Measurements from ENCODE around the gene ROBO2. TPM values are rescaled to one million over a fixed set of nuclear protein-coding genes. Genes with fewer than 3 reads are reported as not detected.

Gene ROBO2
- total and polyA plus RNA-seq, 10 donors = 0.41 to 14.8 (median 5.2) TPM

- 78 to 95% (median 84%) methylated on average over 4 of the region's 4 CpGs for WGBS, 5 donors
- Histone ChIP-seq H3K9me3 (peaks cover 0 to 29% (median 7%) of the 10 kb centered on the region in 8 donors), H3K27ac (no peak overlapping the region), H3K27me3 (replicated peaks in 1 of 7) (no peaks in the 10 kb centered on the region), H3K4me1 (no peaks in the 10 kb centered on the region), H3K36me3 (no peaks in the 10 kb centered on the region), H3K4me3 (no peak overlapping the region)
- TF ChIP-seq POLR2A (IDR thresholded peaks at IDR 0.05) = no peak
- TF ChIP-seq POLR2AphosphoS5 (IDR thresholded peaks at IDR 0.05) = no peak
- TF ChIP-seq CTCF (IDR thresholded peaks at IDR 0.05 in 8 of 11, conservative IDR thresholded peaks at IDR 0.05 in 3 of 11) = no peak
- DNase-seq = no peak
- intact Hi-C loops (cut with DNase I; ENCODE audit: low total_unique reads) = no loop called here
Measured at GRCh38 chr3:77412021-77412438, 372.1 kb downstream of the ROBO2 start.

GRCh38 chr3:77412584-77412983 is 372.7 kb downstream of the ROBO2 start:
- H3K27ac ChIP-seq = no peak overlapping the region
- no peak for TF ChIP-seq POLR2AphosphoS5 (IDR thresholded peaks at IDR 0.05)
- no peak for TF ChIP-seq CTCF (IDR thresholded peaks at IDR 0.05 in 8 of 11, conservative IDR thresholded peaks at IDR 0.05 in 3 of 11)
- no peak for TF ChIP-seq POLR2A (IDR thresholded peaks at IDR 0.05)
- WGBS, 5 donors = 89 to 95% (median 90%) methylated on average over 2 of the region's 2 CpGs
- DNase-seq = no peak
- H3K36me3 ChIP-seq = no peaks in the 10 kb centered on the region
- no peaks in the 10 kb centered on the region for H3K4me1 ChIP-seq
- H3K4me3 ChIP-seq = no peak overlapping the region
- H3K9me3 ChIP-seq = peaks cover 0 to 29% (median 7%) of the 10 kb centered on the region in 8 donors
- intact Hi-C loops (cut with DNase I; ENCODE audit: low total_unique reads) = no loop called here
- no peaks in the 10 kb centered on the region for H3K27me3 ChIP-seq (replicated peaks in 1 of 7)

- intact Hi-C loops (cut with DNase I; ENCODE audit: low total_unique reads) = no loop called here
- no peak overlapping the region for H3K4me3 ChIP-seq
- DNase-seq = no peak
- H3K9me3 ChIP-seq = peaks cover 0 to 29% (median 7%) of the 10 kb centered on the region in 8 donors
- no peaks in the 10 kb centered on the region for H3K4me1 ChIP-seq
- no peaks in the 10 kb centered on the region for H3K36me3 ChIP-seq
- TF ChIP-seq POLR2AphosphoS5 (IDR thresholded peaks at IDR 0.05) (no peak), CTCF (IDR thresholded peaks at IDR 0.05 in 8 of 11, conservative IDR thresholded peaks at IDR 0.05 in 3 of 11) (no peak), POLR2A (IDR thresholded peaks at IDR 0.05) (no peak)
- no peaks in the 10 kb centered on the region for H3K27me3 ChIP-seq (replicated peaks in 1 of 7)
- H3K27ac ChIP-seq = no peak overlapping the region
Measured at GRCh38 chr3:77414881-77415280, 375.0 kb downstream of the ROBO2 start.

DNA sequence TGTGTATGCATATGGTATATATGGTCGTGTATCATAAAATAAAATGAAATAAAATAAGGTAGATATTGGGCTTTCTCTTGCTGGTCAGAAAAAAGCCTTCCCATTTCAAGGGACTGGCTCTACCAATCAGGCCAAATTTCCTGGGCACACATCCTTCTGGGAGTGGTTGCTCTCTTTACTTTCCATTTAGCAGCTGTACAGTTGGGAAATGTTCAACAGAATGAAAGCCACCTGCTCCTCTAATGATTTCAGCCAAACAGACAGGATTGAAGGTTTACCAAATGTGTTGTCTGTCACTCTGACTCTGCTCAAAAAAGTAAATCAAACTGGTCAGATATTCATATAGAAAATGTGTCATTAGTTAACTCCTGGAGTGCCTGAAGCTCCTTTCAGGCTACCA is 380.4 kb downstream of the ROBO2 start:
- TF ChIP-seq CTCF (IDR thresholded peaks at IDR 0.05 in 8 of 11, conservative IDR thresholded peaks at IDR 0.05 in 3 of 11) (no peak), POLR2A (IDR thresholded peaks at IDR 0.05) (no peak), POLR2AphosphoS5 (IDR thresholded peaks at IDR 0.05) (no peak)
- no peak overlapping the region for H3K4me3 ChIP-seq
- H3K9me3 ChIP-seq = peaks cover 0 to 10% (median 6%) of the 10 kb centered on the region in 8 donors
- no peaks in the 10 kb centered on the region for H3K4me1 ChIP-seq
- no peak overlapping the region for H3K27ac ChIP-seq
- intact Hi-C loops (cut with DNase I; ENCODE audit: low total_unique reads) = no loop called here
- H3K27me3 ChIP-seq (replicated peaks in 1 of 7) = no peaks in the 10 kb centered on the region
- no peak for DNase-seq
- H3K36me3 ChIP-seq = no peaks in the 10 kb centered on the region
- WGBS, 5 donors = 73 to 90% (median 79%) methylated on average over 1 of the region's 1 CpG
